Measurements from ENCODE around the gene SAMD11.
"Not testable (repeated sequence)": the region's sequence is repeated elsewhere in the genome, so short reads cannot be mapped to it uniquely, and the experiment has no call there.

The SAMD11 gene

DNA sequence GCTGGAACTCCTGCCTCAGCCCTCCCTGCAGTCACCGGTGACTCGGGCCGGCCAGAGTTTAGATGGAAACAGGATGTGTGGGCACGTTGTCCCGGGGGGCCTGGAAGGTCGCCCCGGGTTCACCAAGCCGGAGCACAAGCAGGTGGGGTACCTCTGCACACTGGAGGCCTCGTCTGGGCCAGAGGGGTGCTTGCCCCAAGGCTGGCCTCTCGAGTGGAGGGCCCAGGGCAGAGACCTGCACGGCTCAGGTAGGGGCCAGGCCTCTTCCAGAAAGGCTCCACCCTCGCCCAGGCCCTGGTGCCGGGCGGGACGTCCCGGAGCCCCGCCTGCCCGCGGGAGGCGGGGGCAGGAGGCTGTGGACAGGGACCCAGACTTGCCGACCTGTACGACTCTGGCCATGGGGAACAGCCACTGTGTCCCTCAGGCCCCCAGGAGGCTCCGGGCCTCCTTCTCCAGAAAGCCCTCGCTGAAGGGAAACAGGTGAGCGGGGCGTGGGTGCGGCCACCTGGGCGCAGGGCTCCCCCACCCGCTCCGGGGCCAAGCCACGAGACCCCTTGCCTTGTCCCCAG, 42.5 kb downstream of the SAMD11 start, which contains the start of gene PLEKHN1:
PLEKHN1 (plus strand) TSS at position 348 of the 569 bp plus-strand sequence; CDS start at position 398, 50 bp downstream.
- no peak for DNase-seq

DNA sequence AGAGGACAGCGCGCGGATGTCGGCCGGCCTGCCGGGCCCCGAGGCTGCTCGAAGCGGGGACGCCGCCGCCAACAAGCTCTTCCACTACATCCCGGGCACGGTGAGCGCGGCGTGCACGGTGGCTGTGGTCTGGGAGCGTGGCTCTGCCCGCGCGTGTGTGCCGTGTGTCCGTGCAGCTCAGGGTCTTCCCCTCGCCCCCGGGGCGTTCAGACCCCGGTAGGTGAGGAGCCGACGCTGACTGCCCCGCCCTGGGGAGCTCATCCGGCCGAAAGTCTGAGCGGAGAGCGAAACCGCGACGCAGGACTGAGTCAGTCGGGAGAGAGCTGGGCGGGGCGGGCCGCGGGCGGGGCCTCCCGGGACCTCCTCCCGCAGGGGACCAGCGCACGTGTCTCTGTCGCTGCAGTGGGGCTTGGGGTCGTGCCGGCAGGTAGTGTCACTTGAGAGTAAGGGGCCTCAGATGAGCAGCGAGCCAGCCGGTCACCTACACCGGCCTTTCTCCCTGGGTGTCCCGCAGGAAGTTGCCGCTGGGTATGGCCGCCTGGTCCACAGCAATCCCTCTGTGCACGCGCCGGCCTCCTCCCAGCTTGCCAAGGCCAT, 43.1 kb downstream of the SAMD11 start:
- no peak for DNase-seq

DNA sequence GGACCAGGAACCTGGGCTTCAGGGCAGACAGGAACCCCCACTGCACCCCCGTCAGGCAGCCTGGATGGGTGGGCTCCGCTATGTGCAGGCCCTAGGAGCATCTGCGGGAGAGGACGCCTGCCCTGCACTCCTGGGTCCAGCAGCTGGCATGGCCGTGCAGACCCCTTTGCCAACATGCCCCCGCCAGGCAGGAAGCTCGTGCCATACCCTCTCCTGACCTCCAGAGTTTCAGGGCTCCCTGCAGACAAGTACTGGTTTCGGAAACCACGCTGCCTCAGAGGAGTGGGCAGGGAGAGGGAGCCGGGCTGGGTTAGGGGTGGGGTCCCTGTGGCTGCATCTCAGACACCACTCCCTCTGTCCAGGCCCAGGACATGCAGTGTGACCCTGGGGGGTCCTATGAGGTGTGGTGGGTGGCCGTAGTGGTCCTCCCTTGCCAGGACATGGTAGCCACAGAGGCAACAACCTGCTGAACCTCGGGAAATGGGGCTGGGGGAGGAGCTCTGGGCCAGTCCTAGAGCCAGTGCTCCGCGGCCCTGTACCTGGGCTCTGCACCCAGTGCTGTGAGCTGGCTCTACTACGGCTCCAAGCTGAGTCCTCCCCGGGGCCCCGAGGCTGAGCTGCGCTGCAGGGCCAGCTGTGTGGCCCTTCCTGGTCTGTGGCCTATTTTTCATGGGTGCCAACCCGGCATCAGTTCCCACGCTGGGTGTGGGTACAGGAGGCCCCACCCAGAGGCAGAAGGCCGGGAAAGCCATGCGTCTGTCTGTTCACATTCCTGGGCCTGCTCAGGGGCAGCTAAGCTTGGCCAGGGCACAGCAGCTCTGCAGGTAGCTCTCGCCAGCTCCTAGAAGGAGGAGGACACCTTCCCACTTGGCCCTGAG, 44.0 kb downstream of the SAMD11 start:
- no peak for DNase-seq

DNA sequence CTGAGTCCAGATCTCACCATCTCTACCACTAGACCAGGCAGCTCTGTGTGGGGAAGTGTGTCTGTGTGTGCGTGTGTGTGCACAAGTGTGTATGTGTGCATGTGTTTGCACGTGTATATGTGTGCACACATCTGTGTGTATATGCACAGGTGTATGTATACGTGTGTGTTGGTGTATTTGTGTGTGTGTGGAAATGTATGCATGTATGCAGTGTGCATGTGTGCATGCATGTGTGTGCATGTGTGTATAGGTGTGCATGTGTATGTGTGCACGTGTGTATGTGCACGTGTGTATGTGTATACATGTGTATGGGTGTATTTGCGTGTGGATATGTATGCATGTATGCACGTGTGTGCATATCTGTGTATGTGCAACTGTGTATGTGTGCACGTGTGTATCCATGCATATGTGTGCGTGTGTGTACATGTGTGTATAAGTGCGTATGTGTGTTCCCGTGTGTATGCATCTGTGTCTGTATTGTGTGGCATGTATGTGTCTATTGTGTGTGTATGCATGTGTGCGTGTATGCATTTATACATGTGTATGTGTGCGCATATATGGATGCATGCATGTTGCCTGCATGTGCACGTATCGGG, 45.6 kb downstream of the SAMD11 start:
- DNase-seq, result no peak

DNA sequence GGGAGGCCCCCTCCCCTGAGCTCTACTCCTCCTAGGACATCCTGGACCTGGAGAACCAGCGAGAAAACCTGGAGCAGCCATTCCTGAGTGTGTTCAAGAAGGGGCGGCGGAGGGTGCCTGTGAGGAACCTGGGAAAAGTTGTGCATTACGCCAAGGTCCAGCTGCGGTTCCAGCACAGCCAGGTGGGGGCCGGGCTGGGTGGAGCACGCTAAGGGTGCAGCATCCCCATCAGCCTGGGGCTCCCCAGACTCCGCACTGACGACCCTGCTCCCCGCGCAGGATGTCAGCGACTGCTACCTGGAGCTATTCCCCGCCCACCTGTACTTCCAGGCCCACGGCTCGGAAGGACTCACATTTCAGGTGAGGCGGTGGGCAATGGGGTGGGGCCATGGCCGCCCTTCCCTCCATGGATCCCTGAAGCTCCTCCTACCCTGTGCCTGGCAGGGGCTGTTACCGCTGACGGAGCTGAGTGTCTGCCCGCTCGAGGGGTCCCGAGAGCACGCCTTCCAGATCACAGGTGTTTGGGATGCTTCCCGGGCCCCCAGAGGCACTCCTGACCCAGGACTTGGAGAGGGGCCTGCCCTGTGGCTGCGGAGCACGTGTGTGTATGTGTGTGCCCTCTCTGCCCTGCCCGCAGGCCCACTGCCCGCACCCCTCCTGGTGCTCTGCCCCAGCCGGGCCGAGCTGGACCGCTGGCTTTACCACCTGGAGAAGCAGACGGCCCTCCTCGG, 46.7 kb downstream of the SAMD11 start:
- no peak for DNase-seq

DNA sequence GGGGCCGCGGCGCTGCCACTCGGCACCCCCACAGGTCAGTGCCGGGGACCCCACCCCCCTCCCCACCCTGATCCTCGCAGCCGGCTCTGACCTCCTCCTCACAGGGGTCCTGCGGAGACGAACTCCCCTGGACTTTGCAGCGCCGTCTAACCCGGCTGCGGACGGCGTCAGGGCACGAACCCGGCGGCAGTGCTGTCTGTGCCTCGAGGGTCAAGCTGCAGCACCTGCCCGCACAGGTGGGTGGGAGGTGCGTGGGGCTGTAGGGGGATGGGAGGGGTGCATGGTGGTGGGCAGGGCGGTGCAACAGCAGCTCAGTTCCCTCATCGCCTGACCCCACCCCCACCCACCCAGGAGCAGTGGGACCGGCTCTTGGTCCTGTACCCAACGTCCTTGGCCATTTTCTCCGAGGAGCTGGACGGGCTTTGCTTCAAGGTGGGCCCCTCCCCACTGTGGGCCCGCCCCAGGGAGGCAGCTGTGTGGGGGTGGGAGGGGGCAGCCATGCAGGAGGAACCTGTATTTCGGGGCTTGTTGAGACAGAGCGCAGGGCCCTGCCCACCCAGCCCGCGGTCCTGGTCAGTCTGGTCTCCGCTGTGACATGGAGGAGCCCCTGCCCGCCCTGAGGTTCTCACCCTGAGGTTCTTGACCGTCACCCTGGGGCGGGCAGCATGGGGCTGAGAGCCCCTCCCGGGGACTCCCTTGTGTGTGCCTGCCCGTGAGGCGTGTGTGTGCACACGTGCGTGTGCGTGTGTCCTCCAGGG, 47.4 kb downstream of the SAMD11 start:
- no peak for DNase-seq

DNA sequence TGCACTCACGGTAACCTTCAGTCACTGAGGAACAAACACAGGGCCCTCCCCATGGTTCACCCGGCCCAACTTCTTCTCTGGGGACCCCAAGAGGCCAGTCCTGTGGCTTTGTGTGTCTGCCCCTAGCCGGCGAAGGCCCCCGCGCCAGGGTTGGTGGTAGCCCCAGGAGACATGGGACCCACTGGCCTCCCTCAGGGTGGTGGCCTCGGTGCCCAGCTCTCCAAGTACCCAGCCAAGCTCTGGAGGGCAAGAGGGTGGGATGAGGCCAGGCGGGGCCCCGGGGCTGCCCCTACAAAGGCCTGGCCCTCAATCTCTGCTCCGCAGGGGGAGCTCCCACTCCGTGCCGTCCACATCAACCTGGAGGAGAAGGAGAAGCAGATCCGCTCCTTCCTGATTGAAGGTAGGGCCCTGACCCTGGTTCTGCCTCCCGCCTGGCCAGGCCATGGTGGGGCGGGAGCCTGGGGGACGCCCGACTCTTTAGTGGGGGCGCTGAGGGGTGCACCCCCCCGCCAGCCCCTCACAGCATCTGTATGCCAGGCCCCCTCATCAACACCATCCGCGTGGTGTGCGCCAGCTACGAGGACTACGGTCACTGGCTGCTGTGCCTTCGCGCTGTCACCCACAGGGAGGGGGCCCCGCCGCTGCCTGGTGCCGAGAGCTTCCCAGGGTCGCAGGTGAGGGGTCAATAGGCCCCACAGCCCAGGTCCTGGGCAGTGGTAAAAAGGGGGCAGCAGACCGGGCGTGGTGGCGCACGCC, 48.2 kb downstream of the SAMD11 start:
- no peak for DNase-seq

DNA sequence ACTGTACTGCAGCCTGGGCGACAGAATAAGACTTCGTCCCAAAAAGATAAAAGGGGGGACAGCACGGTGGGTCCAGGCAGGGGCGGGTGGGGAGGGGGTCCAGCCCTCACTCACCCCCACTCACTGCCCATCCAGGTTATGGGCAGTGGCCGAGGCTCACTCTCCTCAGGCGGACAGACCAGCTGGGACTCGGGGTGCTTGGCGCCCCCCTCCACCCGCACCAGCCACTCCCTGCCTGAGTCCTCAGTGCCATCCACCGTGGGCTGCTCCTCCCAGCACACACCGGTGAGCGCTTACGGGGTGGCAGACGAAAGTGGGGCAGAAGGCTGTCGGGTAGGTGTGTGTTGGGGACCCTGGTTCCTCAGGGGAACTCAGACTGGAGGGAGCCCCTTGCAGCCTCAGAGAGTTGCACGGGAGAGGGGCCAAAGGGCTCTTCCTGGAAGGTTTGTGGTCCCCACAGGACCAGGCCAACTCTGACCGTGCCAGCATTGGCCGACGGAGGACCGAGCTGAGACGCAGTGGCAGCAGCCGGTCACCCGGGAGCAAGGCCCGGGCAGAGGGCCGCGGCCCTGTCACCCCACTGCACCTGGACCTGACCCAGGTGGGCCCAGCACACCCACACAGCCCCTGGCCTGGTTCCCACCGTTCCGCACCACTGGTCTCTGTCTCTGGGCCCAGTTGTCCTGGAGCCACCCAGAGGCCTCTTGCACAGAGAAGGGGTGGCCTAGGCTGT, 49.2 kb downstream of the SAMD11 start:
- no peak for DNase-seq

DNA sequence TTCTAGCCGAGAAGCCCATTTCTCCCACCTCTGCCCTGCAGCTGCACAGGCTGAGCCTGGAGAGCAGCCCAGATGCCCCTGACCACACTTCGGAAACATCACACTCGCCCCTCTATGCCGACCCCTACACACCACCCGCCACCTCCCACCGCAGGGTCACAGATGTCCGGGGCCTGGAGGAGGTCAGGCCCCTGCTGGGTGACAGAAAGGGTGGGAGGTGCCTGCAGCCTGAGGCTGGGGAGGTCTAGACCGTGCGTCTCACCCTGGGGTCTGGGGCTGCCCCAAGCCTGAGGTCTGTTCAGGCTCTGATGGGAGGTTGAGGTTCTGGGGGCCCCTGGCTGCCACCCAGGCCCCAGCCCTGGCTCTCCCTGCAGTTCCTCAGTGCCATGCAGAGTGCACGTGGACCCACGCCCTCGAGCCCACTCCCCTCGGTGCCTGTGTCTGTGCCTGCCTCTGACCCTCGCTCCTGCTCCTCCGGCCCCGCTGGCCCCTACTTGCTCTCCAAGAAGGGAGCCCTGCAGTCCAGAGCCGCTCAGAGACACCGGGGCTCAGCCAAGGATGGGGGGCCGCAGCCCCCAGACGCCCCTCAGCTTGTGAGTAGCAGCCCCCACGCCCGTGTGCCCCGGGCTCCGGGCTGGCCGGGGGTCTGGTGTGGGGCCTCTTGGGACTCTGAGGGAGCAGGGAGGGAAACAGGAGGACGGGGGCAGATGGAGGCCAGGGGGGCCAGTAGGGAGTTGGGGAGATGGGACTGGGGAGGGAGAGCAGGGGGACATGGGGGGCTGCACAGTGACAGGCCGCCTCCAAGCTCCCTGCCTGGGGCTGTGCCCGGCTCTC, 50.0 kb downstream of the SAMD11 start:
- no peak for DNase-seq

DNA sequence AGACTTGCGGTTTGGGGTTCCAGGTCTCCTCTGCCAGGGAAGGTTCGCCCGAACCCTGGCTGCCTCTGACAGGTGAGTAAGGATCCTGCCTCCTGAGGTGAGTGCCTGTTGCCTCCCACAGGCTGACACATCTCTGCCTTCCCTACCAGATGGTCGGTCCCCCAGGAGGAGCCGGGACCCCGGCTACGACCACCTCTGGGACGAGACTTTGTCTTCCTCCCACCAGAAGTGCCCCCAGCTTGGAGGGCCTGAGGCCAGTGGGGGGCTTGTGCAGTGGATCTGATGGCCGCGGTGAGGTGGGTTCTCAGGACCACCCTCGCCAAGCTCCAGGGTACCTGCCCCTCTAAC, 50.5 kb downstream of the SAMD11 start:
- DNase-seq, result no peak

DNA sequence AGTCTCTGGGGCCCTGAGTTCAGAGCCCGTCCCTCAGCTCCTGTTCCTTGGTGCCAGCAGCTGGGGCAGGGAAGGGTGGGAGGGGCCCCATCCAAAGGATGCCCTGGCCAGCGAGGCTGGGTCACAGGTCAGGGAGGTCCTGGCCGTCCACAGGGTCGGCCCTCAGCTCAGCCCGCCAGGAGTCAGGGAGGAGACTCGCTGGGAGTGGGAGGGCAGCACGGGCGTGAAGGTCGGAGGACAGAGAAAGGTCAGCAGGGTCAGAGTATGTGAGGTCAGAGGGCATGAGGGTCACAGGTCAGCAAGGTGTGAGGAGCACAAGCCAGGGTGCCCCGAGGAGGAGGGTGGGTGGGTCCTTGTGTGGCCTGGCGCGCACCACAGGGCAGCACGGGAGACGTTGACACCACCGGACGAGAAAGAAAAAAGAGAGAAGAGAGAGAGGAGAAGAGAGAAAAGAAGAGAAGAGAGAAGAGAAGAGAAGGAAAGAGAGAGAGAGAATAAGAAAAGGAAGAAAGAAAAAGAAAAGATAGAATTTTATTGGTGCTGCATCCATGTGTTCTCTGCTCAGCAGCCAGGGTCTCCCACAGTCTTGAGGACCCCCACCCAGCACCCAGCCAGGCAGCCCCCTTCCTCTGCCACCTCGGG, 51.1 kb downstream of the SAMD11 start:
- DNase-seq, result no peak

DNA sequence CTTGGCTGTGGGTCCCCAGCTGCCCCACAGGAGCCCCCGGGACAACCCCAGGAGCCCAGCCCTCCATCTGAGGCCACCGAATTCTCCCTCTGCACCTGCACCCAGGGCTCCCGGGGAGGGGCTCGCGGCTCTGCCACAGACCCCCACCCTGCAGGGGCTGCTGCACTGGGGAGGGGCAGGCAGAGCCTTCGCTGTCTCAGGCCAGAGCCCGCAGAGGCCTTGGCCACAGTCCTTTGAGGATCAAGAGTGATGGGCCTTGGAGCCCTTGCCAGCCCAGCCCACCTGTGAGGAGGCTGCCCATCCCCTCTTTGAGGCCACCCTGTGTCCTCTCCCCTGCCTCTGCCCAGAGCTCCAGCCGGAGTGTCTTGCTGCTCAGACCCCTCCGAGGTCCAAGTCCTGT, 51.6 kb downstream of the SAMD11 start:
- DNase-seq, result no peak

DNA sequence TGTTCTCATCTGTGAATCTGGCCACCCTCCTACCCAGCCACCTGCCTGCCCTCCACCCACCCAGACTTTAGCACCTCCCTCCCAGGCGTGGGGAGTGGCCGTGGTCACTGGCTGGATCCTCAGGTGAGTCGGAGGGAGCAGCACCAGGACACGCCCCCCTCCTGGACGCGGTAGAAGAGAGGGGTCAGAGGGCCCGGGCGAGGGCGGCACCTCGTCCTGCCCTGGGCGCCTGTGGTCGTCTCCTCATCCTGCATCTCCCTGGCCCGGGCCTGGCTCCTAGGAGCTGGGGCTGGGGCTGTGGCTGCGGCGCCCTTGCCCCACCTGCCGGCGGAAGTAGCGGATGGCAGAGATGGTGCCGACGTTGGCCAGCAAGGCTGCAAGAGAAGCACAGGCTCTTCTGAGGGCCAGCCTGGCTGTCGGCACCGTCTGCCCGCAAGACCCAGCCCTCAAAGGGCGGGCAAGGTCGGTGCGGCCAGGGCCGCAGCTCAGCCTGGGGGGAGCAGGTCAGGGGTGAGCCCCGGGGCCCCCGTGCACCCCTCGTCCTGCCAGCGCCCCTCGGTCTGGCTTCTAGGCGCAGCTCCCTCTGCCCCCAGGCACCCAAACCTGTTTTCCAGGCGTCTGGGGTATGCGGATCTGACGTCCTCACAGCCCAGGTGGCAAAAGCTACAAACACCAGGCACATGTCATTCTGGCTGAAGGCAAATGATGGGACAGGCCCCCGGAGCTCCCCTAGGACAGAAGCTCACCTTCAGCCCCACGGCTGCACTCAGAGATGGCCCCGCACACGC, 52.4 kb downstream of the SAMD11 start:
- DNase-seq, result no peak

DNA sequence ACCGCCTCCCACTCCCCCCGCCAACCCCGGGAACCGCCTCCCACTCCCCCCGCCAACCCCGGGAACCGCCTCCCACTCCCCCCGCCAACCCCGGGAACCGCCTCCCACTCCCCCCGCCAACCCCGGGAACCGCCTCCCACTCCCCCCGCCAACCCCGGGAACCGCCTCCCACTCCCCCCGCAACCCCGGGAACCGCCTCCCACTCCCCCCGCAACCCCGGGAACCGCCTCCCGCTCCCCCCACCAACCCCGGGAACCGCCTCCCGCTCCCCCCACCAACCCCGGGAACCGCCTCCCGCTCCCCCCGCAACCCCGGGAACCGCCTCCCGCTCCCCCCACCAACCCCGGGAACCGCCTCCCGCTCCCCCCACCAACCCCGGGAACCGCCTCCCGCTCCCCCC, 53.1 kb downstream of the SAMD11 start:
- DNase-seq, result not testable (repeated sequence)

DNA sequence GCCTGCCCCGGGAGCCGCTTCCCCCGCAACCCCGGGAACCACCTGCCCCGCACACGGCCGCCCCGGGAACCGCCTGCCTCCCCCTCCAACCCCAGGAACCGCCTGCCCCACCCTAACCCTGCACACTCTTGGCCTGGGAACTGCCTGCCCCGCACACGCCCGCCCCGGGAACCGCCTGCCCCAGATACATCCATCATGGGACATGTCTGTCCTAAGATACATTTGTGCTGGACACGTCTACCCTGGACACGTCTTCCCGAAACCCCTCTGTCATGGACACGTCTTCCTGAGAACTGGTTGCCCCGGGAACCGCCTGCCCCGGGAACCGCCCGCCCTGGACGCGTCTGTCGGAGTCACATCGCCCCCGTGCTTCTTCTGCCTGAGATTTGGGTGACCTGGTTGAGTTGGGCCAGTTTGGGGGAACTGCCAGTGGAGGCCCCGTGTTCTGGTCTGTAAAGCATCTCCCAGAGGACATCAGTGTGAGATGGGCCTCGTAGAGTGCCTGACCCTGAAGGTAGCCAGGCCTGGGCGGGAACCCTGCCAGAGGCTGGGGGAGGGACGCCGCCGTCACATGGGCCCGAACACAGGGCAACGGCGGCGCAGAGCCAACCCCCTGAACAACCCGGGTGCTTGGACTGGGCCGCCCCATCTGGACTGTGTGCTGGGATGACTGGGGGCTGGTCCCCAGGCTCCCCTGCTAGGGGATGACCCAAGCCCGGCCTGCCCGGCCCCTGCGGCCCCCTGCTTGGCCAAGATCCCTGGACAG, 54.5 kb downstream of the SAMD11 start:
- no peak for DNase-seq

DNA sequence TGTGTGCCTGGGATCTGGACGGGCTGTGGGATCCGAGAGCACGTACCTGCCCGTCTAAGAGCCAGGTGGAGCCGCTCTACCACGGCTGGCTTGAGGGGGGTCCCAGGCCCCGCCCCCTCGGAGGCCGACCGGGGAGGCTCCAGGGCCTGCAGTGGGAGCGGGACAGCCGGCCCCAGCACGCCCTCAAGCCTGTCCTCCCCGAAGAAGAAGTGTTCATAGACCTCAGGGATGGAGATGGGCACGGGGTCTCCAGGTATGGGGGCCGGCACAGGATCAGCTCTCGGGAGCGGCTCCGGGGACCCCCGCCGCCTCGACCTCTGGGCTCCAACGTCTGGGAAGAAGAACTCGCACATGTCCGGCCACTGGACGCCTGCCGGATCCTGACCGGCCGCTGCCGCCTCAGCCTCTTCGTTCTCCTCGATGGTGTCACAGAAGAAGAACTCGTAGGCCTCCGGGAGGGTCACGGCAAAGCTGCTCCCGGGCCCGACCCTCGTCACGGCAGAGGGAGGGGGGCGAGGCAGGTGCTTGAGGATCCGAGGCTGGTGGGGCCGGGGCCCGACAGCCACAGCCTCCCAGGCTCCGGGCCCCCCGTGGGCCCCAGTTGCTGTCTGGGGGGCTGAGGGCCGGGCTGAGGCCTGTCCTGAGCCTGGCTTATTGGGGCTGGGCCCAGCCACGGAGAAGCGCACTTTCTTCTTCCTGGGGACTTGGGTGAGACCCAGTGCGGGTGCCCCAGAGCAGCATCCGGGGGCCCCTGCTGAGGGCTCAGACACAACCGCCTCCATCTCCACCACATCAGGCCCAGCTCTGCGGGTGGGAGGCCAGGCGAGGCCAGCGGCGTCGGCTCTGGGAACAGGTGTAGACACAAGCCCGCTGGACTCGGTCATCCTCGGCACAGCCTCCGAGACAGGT, 55.4 kb downstream of the SAMD11 start:
- no peak for DNase-seq

DNA sequence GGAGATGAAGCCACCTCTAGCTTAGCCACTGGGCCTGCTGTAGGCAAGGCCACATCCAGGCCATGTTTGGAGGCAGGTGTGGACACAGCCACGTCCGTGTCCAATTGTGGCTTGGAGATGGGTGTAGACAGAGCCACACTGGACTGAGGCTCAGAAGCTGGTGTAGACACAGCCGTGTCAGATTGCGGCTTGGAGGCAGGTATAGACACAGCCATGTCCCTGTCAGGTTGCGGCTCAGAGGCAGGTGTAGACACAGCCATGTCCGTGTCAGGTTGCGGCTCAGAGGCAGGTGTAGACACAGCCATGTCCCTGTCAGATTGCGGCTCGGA, 56.0 kb downstream of the SAMD11 start:
- DNase-seq, result no peak
